ENCODE results near the gene KRTAP4-12. TPM values are rescaled to one million over a fixed set of nuclear protein-coding genes. Genes with fewer than 3 reads are reported as not detected.
"Not testable (repeated sequence)": the region's sequence is repeated elsewhere in the genome, so short reads cannot be mapped to it uniquely, and the experiment has no call there.

Gene KRTAP4-12
- polyA plus RNA-seq, 1 donor from 2014 or later = not detected

DNA sequence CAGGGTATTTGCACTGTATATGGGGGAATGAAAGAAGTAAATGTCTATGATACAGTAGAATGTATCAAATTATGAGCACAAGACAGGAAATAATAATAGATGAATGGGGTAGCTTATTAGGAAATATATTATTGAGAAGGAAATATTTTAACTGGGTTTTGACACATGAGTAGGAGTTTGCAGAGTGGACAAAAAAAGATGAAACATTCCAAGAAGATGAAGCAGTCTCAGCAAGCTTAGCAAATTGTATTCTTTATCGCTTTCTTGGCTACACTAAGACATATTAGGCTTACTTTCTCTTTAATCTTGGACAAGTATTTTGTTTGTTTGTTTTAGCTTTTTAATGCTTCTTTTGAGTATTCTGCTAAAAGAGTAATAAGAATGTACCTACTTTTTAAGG is 20.1 kb downstream of the KRTAP4-12 start:
- TF ChIP-seq, protein P1, sequence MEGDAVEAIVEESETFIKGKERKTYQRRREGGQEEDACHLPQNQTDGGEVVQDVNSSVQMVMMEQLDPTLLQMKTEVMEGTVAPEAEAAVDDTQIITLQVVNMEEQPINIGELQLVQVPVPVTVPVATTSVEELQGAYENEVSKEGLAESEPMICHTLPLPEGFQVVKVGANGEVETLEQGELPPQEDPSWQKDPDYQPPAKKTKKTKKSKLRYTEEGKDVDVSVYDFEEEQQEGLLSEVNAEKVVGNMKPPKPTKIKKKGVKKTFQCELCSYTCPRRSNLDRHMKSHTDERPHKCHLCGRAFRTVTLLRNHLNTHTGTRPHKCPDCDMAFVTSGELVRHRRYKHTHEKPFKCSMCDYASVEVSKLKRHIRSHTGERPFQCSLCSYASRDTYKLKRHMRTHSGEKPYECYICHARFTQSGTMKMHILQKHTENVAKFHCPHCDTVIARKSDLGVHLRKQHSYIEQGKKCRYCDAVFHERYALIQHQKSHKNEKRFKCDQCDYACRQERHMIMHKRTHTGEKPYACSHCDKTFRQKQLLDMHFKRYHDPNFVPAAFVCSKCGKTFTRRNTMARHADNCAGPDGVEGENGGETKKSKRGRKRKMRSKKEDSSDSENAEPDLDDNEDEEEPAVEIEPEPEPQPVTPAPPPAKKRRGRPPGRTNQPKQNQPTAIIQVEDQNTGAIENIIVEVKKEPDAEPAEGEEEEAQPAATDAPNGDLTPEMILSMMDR (IDR thresholded peaks at IDR 0.05; ENCODE audit: poor library complexity, severe bottlenecking) = no peak

DNA sequence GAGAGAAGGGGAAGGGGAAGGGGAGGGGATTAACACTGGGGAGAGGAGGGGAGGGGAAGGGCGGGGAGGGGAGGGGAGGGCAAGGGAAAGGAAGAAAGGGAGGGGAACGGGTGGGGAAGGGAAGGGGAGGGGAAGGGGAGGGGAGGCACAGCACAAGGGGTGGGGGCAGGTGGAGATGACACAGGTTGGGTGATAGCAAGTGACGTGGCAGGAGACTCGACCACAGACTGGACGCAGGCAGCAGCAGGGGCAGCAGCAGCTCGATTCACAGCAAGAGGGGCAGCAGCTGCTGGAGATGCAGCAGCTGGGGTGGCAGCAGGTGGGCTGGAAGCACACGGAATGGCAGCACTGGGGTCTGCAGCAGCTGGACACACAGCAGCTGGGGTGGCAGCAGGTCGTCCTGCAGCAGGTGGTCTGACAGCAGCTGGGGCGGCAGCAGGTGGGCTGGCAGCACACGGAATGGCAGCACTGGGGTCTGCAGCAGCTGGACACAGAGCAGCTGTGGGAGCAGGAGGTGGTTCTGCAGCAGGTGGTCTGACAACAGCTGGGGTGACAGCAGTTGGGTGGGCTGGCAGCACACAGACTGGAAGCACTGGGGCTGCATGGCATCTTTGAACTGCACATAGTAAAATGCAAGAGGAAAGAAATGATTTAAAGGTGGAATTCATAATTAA is 22.3 kb downstream of the KRTAP4-12 start, which contains the start of gene KRTAP4-16:
Gene KRTAP4-16, minus strand, starts transcription at position 624 of the 674 bp plus-strand sequence. Its CDS starts 0 bp downstream, at position 624.
- no peaks in the 10 kb centered on the region for H3K27me3 ChIP-seq (ENCODE audit: insufficient read depth, low read depth, low read length)
- H2AFZ ChIP-seq (ENCODE audit: low read depth, low read length) = no peak within 1 kb of the TSS
- H3K27ac ChIP-seq (ENCODE audit: low read length) = no peak within 1 kb of the TSS
- no peak within 1 kb of the TSS for H3K9ac ChIP-seq (ENCODE audit: low read length)
- no peaks in the 10 kb centered on the region for H3K9me2 ChIP-seq (ENCODE audit: insufficient read depth, low read length)
- H3K9me3 ChIP-seq (ENCODE audit: low read length) = no peaks in the 10 kb centered on the region
- TF ChIP-seq RAD21 (conservative IDR thresholded peaks at IDR 0.05) (no peak), POLR2AphosphoS5 (IDR thresholded peaks at IDR 0.05) (no peak), SMC3 (conservative IDR thresholded peaks at IDR 0.05; ENCODE audit: poor library complexity) (no peak)
- TF ChIP-seq, protein P1 (IDR thresholded peaks at IDR 0.05; ENCODE audit: poor library complexity, severe bottlenecking) = no peak
- no peak within 1 kb of the TSS for H3K4me2 ChIP-seq (ENCODE audit: low read length)
- H3F3A ChIP-seq (ENCODE audit: insufficient read depth, low read length, poor library complexity, severe bottlenecking) = no peaks in the 10 kb centered on the region
- H3K79me2 ChIP-seq (replicated peaks; ENCODE audit: insufficient read depth, low read length) = no peaks in the 10 kb centered on the region
- H3K4me3 ChIP-seq (ENCODE audit: low read length) = no peak within 1 kb of the TSS
- no peaks in the 10 kb centered on the region for H4K20me1 ChIP-seq (ENCODE audit: insufficient read depth)
- H3K36me3 ChIP-seq (ENCODE audit: insufficient read depth, low read length) = no peaks in the 10 kb centered on the region

More for the DNA sequence above, 20.1 kb downstream of the KRTAP4-12 start:
- Histone ChIP-seq H3K4me2 (ENCODE audit: low read length) (no peak overlapping the region), H3K9me3 (ENCODE audit: low read length) (no peaks in the 10 kb centered on the region), H3K79me2 (replicated peaks; ENCODE audit: insufficient read depth, low read length) (no peaks in the 10 kb centered on the region), H3K9ac (ENCODE audit: low read length) (no peak overlapping the region), H4K20me1 (ENCODE audit: insufficient read depth) (no peaks in the 10 kb centered on the region), H3F3A (ENCODE audit: insufficient read depth, low read length, poor library complexity, severe bottlenecking) (no peaks in the 10 kb centered on the region), H2AFZ (ENCODE audit: low read depth, low read length) (no peak overlapping the region), H3K27me3 (ENCODE audit: insufficient read depth, low read depth, low read length) (no peaks in the 10 kb centered on the region), H3K36me3 (ENCODE audit: insufficient read depth, low read length) (no peaks in the 10 kb centered on the region), H3K27ac (ENCODE audit: low read length) (no peak overlapping the region), H3K9me2 (ENCODE audit: insufficient read depth, low read length) (no peaks in the 10 kb centered on the region), H3K4me3 (ENCODE audit: low read length) (no peak overlapping the region)

DNA sequence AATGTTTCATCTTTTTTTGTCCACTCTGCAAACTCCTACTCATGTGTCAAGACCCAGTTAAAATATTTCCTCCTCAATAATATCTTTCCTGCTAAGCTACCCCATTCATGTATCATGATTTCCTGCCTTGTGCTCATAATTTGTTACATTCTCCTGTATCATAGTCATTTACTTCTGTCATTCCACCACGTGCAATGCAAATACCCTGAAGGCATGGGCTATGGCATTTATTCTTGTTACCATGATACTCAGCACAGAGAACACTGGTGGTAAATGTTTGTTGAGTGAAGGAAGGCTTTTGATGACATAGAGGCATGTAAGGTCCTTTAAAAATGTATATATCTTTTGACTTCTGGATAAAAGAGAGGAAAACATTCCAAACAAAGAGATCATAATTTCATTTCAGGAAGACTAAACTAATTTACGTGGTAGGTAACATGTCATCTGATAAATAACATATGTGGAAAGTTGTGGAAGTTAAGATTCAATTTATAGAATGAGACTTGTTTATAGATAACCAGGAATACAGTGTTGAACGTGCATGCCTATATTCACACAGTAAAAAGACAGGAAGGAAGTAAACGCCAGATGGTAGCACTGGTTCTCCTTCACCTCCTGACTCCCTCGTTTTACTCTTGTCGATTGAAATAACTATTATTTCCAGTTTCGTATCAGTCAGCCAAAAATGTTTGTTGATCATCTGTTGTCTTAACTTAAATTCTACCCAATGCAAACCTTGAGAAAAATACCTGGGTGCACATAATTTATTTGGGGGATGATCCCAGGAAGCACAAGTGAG is 24.1 kb downstream of the KRTAP4-12 start:
- H4K20me1 ChIP-seq (ENCODE audit: insufficient read depth); H3K9me2 ChIP-seq (ENCODE audit: insufficient read depth, low read length); H3K27me3 ChIP-seq (ENCODE audit: insufficient read depth, low read depth, low read length); H3K9ac ChIP-seq (ENCODE audit: low read length); H3K4me3 ChIP-seq (ENCODE audit: low read length); H3K79me2 ChIP-seq (replicated peaks; ENCODE audit: insufficient read depth, low read length); H3K27ac ChIP-seq (ENCODE audit: low read length); H3K36me3 ChIP-seq (ENCODE audit: insufficient read depth, low read length); H3F3A ChIP-seq (ENCODE audit: insufficient read depth, low read length, poor library complexity, severe bottlenecking); H3K4me2 ChIP-seq (ENCODE audit: low read length); H3K9me3 ChIP-seq (ENCODE audit: low read length); H2AFZ ChIP-seq (ENCODE audit: low read depth, low read length): not testable (repeated sequence)

All from neural cell (in vitro differentiated cells).